ENCODE results near the gene IQUB.

DNA sequence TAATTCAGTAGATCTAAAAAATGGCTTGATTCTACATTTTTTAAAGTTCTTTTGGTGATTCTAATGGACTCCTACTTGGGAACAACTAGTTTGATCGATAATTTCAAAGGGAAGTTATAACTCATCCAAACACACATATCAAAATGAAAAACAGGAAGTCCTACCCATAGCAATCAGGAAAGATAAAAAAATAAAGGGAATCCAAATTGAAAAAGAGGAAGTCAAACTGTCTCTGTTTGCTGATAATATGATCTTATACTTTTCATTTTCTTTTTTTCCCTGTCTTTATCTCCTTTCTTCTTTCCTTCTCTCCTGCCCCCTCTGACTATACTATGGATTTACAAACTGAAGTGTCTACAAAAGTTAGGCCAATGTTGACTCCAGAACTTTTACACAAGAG, 118.8 kb downstream of the IQUB start:
- TF ChIP-seq, protein P1, sequence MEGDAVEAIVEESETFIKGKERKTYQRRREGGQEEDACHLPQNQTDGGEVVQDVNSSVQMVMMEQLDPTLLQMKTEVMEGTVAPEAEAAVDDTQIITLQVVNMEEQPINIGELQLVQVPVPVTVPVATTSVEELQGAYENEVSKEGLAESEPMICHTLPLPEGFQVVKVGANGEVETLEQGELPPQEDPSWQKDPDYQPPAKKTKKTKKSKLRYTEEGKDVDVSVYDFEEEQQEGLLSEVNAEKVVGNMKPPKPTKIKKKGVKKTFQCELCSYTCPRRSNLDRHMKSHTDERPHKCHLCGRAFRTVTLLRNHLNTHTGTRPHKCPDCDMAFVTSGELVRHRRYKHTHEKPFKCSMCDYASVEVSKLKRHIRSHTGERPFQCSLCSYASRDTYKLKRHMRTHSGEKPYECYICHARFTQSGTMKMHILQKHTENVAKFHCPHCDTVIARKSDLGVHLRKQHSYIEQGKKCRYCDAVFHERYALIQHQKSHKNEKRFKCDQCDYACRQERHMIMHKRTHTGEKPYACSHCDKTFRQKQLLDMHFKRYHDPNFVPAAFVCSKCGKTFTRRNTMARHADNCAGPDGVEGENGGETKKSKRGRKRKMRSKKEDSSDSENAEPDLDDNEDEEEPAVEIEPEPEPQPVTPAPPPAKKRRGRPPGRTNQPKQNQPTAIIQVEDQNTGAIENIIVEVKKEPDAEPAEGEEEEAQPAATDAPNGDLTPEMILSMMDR (IDR thresholded peaks at IDR 0.05 in 8 of 11, conservative IDR thresholded peaks at IDR 0.05 in 3 of 11): no peak
- TF ChIP-seq POLR2A (IDR thresholded peaks at IDR 0.05) (no peak), POLR2AphosphoS5 (IDR thresholded peaks at IDR 0.05) (no peak)

All from spleen (tissue), 7 donors.